GM12872 (cell line): ENCODE measurements around the gene ART4.

Experiments
- TF ChIP-seq, protein P1 (sequence below): IDR thresholded peaks from 3 replicates; pipeline ENCODE4 v1.5.1; 2011; ENCODE audit warnings: low read depth, mild to moderate bottlenecking, low read length, moderate library complexity; ENCODE audit not compliant: insufficient read depth

ART4 gene

DNA sequence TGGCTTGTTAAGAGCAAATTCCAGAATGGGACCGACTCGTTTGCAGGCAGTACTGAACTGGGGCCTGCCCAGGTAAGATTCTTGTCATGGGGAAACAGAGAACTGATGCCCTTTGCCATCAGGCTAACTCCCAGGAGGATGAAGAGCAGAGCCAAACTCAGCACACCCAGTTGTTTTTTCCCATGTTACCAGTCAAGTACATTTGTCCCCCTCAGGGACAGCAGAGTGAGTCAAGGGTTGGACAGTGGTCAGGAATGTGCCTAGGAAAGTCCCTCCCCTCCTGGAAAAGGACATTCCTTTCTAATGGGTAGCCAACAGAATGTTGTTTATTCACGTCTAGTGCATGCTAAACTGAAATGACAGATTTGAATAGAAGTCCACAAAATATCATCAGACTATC is 1.6 kb downstream of the ART4 start:
- TF ChIP-seq, protein P1, sequence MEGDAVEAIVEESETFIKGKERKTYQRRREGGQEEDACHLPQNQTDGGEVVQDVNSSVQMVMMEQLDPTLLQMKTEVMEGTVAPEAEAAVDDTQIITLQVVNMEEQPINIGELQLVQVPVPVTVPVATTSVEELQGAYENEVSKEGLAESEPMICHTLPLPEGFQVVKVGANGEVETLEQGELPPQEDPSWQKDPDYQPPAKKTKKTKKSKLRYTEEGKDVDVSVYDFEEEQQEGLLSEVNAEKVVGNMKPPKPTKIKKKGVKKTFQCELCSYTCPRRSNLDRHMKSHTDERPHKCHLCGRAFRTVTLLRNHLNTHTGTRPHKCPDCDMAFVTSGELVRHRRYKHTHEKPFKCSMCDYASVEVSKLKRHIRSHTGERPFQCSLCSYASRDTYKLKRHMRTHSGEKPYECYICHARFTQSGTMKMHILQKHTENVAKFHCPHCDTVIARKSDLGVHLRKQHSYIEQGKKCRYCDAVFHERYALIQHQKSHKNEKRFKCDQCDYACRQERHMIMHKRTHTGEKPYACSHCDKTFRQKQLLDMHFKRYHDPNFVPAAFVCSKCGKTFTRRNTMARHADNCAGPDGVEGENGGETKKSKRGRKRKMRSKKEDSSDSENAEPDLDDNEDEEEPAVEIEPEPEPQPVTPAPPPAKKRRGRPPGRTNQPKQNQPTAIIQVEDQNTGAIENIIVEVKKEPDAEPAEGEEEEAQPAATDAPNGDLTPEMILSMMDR, result no peak

DNA sequence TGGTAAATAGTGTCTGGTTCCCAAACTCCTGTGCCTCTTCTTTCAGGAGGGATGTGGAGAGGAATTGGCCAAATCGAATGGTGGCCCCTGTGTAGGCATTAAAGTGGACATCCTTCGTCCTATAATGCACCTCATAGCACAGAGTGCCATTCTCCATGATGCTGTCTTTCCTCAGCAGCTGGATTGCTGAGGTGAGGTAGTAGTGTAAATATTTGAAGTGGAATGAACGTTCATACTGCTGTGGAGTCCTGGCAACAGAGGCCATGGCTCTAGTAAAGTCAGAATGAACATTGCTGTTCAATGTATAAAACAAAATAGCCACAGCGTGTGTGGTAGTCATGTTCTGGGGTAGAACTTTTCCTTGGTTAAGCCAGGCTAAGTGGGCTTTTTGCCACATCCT is 2.7 kb downstream of the ART4 start:
- TF ChIP-seq, protein P1, result no peak

DNA sequence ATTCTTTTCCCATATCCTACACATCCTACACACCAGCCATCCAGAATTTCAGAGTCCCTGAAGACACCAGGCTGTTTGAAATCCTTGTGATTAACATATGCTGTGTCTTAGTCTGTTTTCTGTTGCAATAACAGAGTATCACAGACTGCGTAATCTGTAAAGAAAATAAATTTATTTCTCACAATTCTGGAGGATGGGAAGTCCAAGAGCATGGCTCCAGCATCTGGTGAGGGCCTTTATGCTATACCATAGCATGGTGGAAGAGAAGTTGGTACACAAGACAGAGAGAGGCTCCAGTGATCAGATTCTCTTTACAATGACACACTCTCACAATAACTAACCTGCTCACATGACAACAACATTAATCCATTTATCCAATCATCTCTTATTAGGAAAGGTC is 4.1 kb downstream of the ART4 start:
- TF ChIP-seq, protein P1, result no peak

DNA sequence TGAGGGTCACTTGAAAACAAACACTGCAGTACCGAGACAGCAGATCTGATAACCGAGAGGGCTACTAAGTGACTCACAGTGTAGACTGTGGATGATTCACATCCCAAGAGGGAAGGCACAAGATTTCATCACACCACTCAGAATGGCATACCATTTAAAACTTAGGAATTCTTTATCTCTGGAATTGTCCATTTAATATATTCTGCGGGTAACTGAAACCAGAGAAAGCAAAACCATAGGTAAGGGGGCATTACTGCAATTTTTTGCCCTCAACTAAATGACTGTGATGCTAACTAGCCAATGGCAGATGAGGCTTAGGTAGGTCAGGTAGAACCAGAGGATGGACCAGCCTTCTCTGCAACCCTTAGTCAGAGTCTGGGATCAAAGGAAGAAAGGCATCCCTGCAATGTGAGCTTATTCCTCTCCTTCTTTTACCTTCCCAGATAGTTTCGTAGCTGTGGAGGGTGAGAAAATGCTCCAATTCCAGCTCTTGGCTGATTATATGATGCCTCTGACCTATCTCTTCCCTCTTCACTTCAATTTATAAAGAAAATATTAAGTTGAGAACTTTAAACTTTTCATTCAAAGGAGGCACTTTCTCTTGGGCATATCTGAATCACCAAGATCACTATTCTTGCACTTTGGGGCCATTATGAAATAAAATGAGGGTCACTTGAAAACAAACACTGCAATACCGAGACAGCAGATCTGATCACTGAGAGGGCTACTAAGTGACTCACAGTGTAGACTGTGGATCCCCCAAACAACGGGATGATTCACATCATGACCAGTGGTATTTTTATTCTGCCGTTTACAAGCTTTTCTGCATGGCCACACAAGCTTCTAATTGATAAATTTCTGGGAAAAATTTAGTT is 6.8 kb downstream of the ART4 start:
- TF ChIP-seq, protein P1, result no peak

DNA sequence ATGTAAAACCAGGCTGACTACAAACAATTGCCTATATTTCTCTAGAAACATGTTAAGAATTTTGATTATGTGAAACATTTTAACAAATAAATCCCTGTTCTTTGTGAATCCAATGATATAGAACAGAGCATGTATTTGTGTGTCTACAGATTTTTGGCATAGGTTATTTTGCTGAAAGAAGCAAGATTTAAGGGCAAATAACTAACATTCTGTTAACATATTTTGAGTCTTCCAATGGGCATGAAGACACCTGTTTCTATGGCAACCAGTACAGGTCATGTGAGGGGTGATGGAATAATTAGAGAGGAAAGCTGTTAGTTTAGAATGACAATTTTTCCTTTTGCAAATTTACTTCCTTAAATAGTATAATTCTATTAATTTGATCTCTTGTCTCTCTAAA is 8.8 kb downstream of the ART4 start:
- TF ChIP-seq, protein P1, result no peak

DNA sequence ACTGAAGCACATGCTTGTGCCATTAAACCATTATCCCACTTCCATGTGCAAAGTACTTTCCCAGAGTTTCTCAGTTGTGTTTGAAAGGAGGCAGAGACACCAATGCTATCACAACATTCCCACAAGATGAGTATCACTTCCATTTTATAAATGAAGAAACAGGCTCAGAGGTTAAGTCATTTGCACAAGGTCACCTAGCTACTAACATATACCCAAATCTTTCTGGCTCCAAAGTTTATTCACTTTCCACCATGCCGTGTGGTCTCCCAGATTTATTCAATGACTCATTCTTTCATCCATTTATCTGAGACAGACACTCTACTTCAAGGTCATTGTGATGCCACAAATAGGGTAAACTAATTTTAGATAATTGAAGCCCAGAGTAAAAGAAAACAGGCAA is 9.4 kb downstream of the ART4 start:
- TF ChIP-seq, protein P1, result no peak

DNA sequence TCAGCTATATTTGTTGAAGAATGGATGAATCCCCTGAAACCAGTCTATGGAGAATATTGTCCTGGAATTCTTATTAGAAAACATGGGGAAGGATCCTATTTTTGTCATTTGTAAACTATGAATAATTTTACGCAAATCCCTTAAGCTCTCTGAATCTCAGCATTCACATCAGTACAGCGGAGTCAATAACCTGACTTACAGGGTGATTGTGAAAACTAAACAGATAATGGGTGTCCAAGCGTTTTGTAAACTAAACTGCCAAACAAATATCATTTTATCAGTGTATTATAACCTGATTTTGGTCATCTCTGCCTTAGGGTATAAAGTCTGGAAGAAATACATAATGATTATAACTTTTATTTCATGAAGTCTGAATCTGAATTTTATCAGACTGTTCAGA is 10.0 kb downstream of the ART4 start:
- TF ChIP-seq, protein P1, result no peak
